H9 (cell line): ENCODE data around the gene R3HCC1L. TPM values are rescaled to one million over a fixed set of nuclear protein-coding genes. Genes with fewer than 3 reads are reported as not detected.

ENCODE experiments used
- DNase-seq: peaks from one replicate; pipeline ENCODE4 v3.0.0-alpha.2; 2017
- H2AFZ ChIP-seq: one replicate; pipeline ENCODE4 v1.6.1; 2013; ENCODE audit warnings: mild to moderate bottlenecking, low read length, control low read depth, moderate library complexity
- H2AK5ac ChIP-seq: 2 replicates; pipeline ENCODE4 v1.6.1; 2013; ENCODE audit warnings: low read length, control low read depth, mixed read lengths; ENCODE audit not compliant: insufficient read length
- H2BK120ac ChIP-seq: one replicate; pipeline ENCODE4 v1.6.1; 2013; ENCODE audit warnings: low read depth, mild to moderate bottlenecking, low read length, control low read depth, inconsistent platforms; ENCODE audit not compliant: poor library complexity, severe bottlenecking
- H2BK12ac ChIP-seq: 2 replicates; pipeline ENCODE4 v1.6.1; 2013; ENCODE audit warnings: low read length, control low read depth, mixed read lengths, low read depth; ENCODE audit not compliant: insufficient read length
- H2BK15ac ChIP-seq: 2 replicates; pipeline ENCODE4 v1.6.1; 2013; ENCODE audit warnings: low read depth, low read length, control low read depth
- H2BK20ac ChIP-seq: one replicate; pipeline ENCODE4 v1.6.1; 2013; ENCODE audit warnings: low read depth, mild to moderate bottlenecking, low read length, control low read depth, inconsistent platforms; ENCODE audit not compliant: poor library complexity, severe bottlenecking
- H2BK5ac ChIP-seq: 2 replicates; pipeline ENCODE4 v1.6.1; 2013; ENCODE audit warnings: low read length, control low read depth, mixed read lengths; ENCODE audit not compliant: insufficient read length
- H3K14ac ChIP-seq: 2 replicates; pipeline ENCODE4 v1.6.1; 2013; ENCODE audit warnings: low read length, control low read depth; ENCODE audit not compliant: insufficient read depth
- H3K18ac ChIP-seq: 2 replicates; pipeline ENCODE4 v1.6.1; 2013; ENCODE audit warnings: low read depth, mild to moderate bottlenecking, mixed read lengths, low read length, control low read depth; ENCODE audit not compliant: insufficient read length
- H3K23ac ChIP-seq: 2 replicates; pipeline ENCODE4 v1.6.1; 2013; ENCODE audit warnings: low read length, control low read depth, mixed read lengths, low read depth; ENCODE audit not compliant: insufficient read length
- H3K23me2 ChIP-seq: 2 replicates; pipeline ENCODE4 v1.6.1; 2013; ENCODE audit warnings: low read depth, mild to moderate bottlenecking, mixed read lengths, low read length, control low read depth; ENCODE audit not compliant: insufficient read length, poor library complexity, severe bottlenecking
- H3K27ac ChIP-seq: 2 replicates; pipeline ENCODE4 v1.5.1; 2013; ENCODE audit warnings: low read length, control low read depth, mixed read lengths, low read depth; ENCODE audit not compliant: insufficient read length
- H3K27me3 ChIP-seq: 2 replicates; pipeline ENCODE4 v1.6.1; 2013; ENCODE audit warnings: low read length, control low read depth, inconsistent platforms; ENCODE audit not compliant: insufficient read depth
- H3K4ac ChIP-seq: 2 replicates; pipeline ENCODE4 v1.6.1; 2013; ENCODE audit warnings: low read depth, mild to moderate bottlenecking, control low read depth, inconsistent platforms, low read length, moderate library complexity
- H3K4me1 ChIP-seq: 2 replicates; pipeline ENCODE4 v1.6.1; 2013; ENCODE audit warnings: low read length, control low read depth, inconsistent platforms; ENCODE audit not compliant: insufficient read depth
- H3K4me2 ChIP-seq: 2 replicates; pipeline ENCODE4 v1.6.1; 2013; ENCODE audit warnings: low read length, control low read depth, mixed read lengths; ENCODE audit not compliant: insufficient read length, insufficient read depth
- H3K56ac ChIP-seq: 2 replicates; pipeline ENCODE4 v1.6.1; 2013; ENCODE audit warnings: low read depth, mild to moderate bottlenecking, mixed read lengths, low read length, control low read depth; ENCODE audit not compliant: insufficient read length
- H3K79me1 ChIP-seq: 2 replicates; pipeline ENCODE4 v1.6.1; 2013; ENCODE audit warnings: low read depth, mild to moderate bottlenecking, moderate library complexity, low read length, control low read depth, inconsistent platforms; ENCODE audit not compliant: insufficient read depth, poor library complexity, severe bottlenecking
- H3K79me2 ChIP-seq: 2 replicates; pipeline ENCODE4 v1.6.1; 2013; ENCODE audit warnings: low read length, control low read depth, inconsistent platforms; ENCODE audit not compliant: insufficient read depth
- H3K9ac ChIP-seq: 2 replicates; pipeline ENCODE4 v1.6.1; 2013; ENCODE audit warnings: low read length, control low read depth, mixed read lengths; ENCODE audit not compliant: insufficient read length; ENCODE audit errors: extremely low read depth
- H3K9me3 ChIP-seq: one replicate; pipeline ENCODE4 v1.6.1; 2013; ENCODE audit warnings: low read depth, low read length, inconsistent platforms; ENCODE audit not compliant: control insufficient read depth
- H3T11ph ChIP-seq: one replicate; pipeline ENCODE4 v1.6.1; 2013; ENCODE audit warnings: mild to moderate bottlenecking, low read length, control low read depth, inconsistent platforms
- H4K20me1 ChIP-seq: one replicate; pipeline ENCODE4 v1.6.1; 2013; ENCODE audit not compliant: control insufficient read depth, insufficient read length, insufficient read depth
- H4K5ac ChIP-seq: 2 replicates; pipeline ENCODE4 v1.6.1; 2013; ENCODE audit warnings: low read depth, mild to moderate bottlenecking, mixed read lengths, low read length, control low read depth; ENCODE audit not compliant: insufficient read length
- H4K8ac ChIP-seq: replicated peaks from 2 replicates; pipeline ENCODE4 v1.6.1; 2013; ENCODE audit warnings: low read length, control low read depth, mixed read lengths, low read depth; ENCODE audit not compliant: insufficient read length
- H4K91ac ChIP-seq: 2 replicates; pipeline ENCODE4 v1.6.1; 2013; ENCODE audit warnings: low read depth, mild to moderate bottlenecking, moderate library complexity, mixed read lengths, low read length, control low read depth; ENCODE audit not compliant: insufficient read length
- H3K27ac Mint-ChIP-seq, 3 experiments: 2 replicates in 2 of 3; 3 replicates in 1 of 3; pipeline ENCODE4 v1.8.0; 2020 to 2021; ENCODE audit warnings: mixed read lengths in 3 of 3, mild to moderate bottlenecking in 1 of 3, moderate library complexity in 1 of 3
- H3K27me3 Mint-ChIP-seq: 2 replicates; pipeline ENCODE4 v1.8.0; 2021; ENCODE audit warnings: low read depth, mild to moderate bottlenecking, moderate library complexity, mixed read lengths
- H3K36me3 Mint-ChIP-seq, 3 experiments: 2 replicates in 2 of 3; 3 replicates in 1 of 3; pipeline ENCODE4 v1.8.0; 2020 to 2021; ENCODE audit warnings: low read depth in 3 of 3, mixed read lengths in 3 of 3; ENCODE audit not compliant: insufficient read depth in 1 of 3
- H3K4me1 Mint-ChIP-seq, 2 experiments: 2 replicates each; pipeline ENCODE4 v1.8.0; 2020; ENCODE audit warnings: mixed read lengths in 2 of 2
- H3K4me3 Mint-ChIP-seq, 2 experiments: 2 replicates in 1 of 2; 3 replicates in 1 of 2; pipeline ENCODE4 v1.8.0; 2020 to 2021; ENCODE audit warnings: mild to moderate bottlenecking in 2 of 2, mixed read lengths in 2 of 2, moderate library complexity in 1 of 2
- H3K9me3 Mint-ChIP-seq, 2 experiments: 2 replicates in 1 of 2; 3 replicates in 1 of 2; pipeline ENCODE4 v1.8.0; 2020; ENCODE audit warnings: mild to moderate bottlenecking in 2 of 2, mixed read lengths in 2 of 2, moderate library complexity in 1 of 2
- CTCF ChIP-seq: fragments of 200-600 bp; sonication (generic); conservative IDR thresholded peaks from 3 replicates; pipeline ENCODE4 v1.8.0; 2021; ENCODE audit warnings: antibody characterized with exemption, mild to moderate bottlenecking
- WGBS: extraction: QIAGEN DNeasy Blood & Tissue Kit; methylation state at CpG from one replicate; pipeline ENCODE4 v1.1.7; 2013; ENCODE audit warnings: missing lambda C conversion rate, low lambda C conversion rate, mixed read lengths; ENCODE audit not compliant: insufficient read length; ENCODE audit errors: extremely low coverage; 5-methylcytosine and 5-hydroxymethylcytosine counted together
- total RNA-seq: library from RNA; stranded (reverse); gene quantifications from 2 replicates; pipeline ENCODE4 v1.2.1, GENCODE V29; 2021

R3HCC1L gene
- total RNA-seq, 1 experiment from 2014 or later = 18.5 TPM

- H3K23me2 ChIP-seq = no peaks in the 10 kb centered on the region
- no peak overlapping the region for H2BK120ac ChIP-seq
- H4K91ac ChIP-seq = no peak overlapping the region
- H3K4me2 ChIP-seq = no peak overlapping the region
- no peak overlapping the region for H4K8ac ChIP-seq
- H3K27ac ChIP-seq = no peak overlapping the region
- H4K5ac ChIP-seq = no peak overlapping the region
- H3K9ac ChIP-seq = no peak overlapping the region
- H4K20me1 ChIP-seq = no peaks in the 10 kb centered on the region
- no peak overlapping the region for H3K14ac ChIP-seq
- no peak overlapping the region for H3K27ac Mint-ChIP-seq
- H3K4me3 Mint-ChIP-seq = no peak overlapping the region
- no peaks in the 10 kb centered on the region for H3K79me2 ChIP-seq
- H3K27me3 Mint-ChIP-seq = no peaks in the 10 kb centered on the region
- no peaks in the 10 kb centered on the region for H3K79me1 ChIP-seq
- no peaks in the 10 kb centered on the region for H3K9me3 Mint-ChIP-seq
- no peak overlapping the region for H3K56ac ChIP-seq
- DNase-seq = no peak
- no CpG with 5 or more reads among the region's 5 CpGs for WGBS
- no peak overlapping the region for H2BK12ac ChIP-seq
- H2BK5ac ChIP-seq = no peak overlapping the region
- no peak overlapping the region for H3T11ph ChIP-seq
- H2BK15ac ChIP-seq = no peak overlapping the region
- no peaks in the 10 kb centered on the region for H3K27me3 ChIP-seq
- peaks cover 0 to 21% (median 8%) of the 10 kb centered on the region in 3 experiments; a peak in 5 of 7 replicates for H3K36me3 Mint-ChIP-seq
- no peaks in the 10 kb centered on the region for H3K4me1 ChIP-seq
- H3K9me3 ChIP-seq = no peaks in the 10 kb centered on the region
- H2AFZ ChIP-seq = no peak overlapping the region
- H2AK5ac ChIP-seq = no peak overlapping the region
- H3K18ac ChIP-seq = no peak overlapping the region
- H2BK20ac ChIP-seq = no peak overlapping the region
- TF ChIP-seq CTCF = no peak
- no peak overlapping the region for H3K4ac ChIP-seq
- peaks cover 2 to 5% of the 10 kb centered on the region in 2 experiments; a peak in 3 of 4 replicates for H3K4me1 Mint-ChIP-seq
- no peak overlapping the region for H3K23ac ChIP-seq
These were observed 102.4 kb downstream of the R3HCC1L start for GRCh38 chr10:98236862-98237261.
